K562 (cell line): Measurements from ENCODE around the gene MYO9A. TPM values are rescaled to one million over a fixed set of nuclear protein-coding genes. Genes with fewer than 3 reads are reported as not detected.

ENCODE experiments used
- ATAC-seq: fragments of 200-7000 bp; cut with Tn5 transposase; 3 replicates; pipeline ENCODE4 v1.9.1; 2020; ENCODE audit warnings: moderate library complexity
- BruUV-seq: library from RNA; stranded (reverse); fragments of 400-500 nt; replicated peaks from 2 replicates; lab custom pipeline; 2021; lab: Mats Ljungman, UMichigan
- CTCF ChIA-PET: fragments of 300-600 bp; formaldehyde crosslinking; extraction: SDS; loops from one replicate; lab custom pipeline; 2021; ENCODE audit warnings: low intra/inter-chr PET ratio; lab: Yijun Ruan, JAX
- POLR2A ChIA-PET: fragments of 300-600, 350-650 bp; sonication (Branson Sonifier 250); formaldehyde crosslinking; extraction: SDS; loops from one replicate; lab custom pipeline; 2021; ENCODE audit warnings: antibody characterized with exemption, inconsistent platforms; lab: Yijun Ruan, JAX
- DNase-seq, 4 experiments: peaks; one replicate each; pipeline versions ENCODE4 v3.0.0 to v3.0.0-alpha.2; 2011 to 2018; ENCODE audit warnings: low spot score in 3 of 4, mixed read lengths in 3 of 4; ENCODE audit errors: extremely low read depth in 1 of 4
- FAIRE-seq: peaks from 2 replicates; lab custom pipeline; 2011; peaks lifted over from hg19 to GRCh38; lab: Jason Lieb, UNC
- H2AFZ ChIP-seq: 2 replicates; pipeline ENCODE4 v1.6.0; 2011; ENCODE audit warnings: low read depth, low read length, control low read depth, inconsistent platforms
- H3K27ac ChIP-seq: fragments of 200-600 bp; 3 replicates; pipeline ENCODE4 v1.8.0; 2011; ENCODE audit warnings: low read depth, mild to moderate bottlenecking, control low read depth, inconsistent platforms, low read length, moderate library complexity, mixed read lengths; ENCODE audit errors: extremely low read depth
- H3K27me3 ChIP-seq, 2 experiments: fragments of 300-600 bp in 1 of 2; 2 replicates in 1 of 2; 3 replicates in 1 of 2; pipeline versions ENCODE4 v1.6.0 to v1.8.0; 2011; ENCODE audit warnings: inconsistent platforms in 2 of 2, low read length in 2 of 2, mild to moderate bottlenecking in 1 of 2, mixed read lengths in 1 of 2, moderate library complexity in 1 of 2; ENCODE audit not compliant: control insufficient read depth in 2 of 2, insufficient read depth in 2 of 2
- H3K36me3 ChIP-seq: fragments of 300-600 bp; 3 replicates; pipeline ENCODE4 v1.8.0; 2011; ENCODE audit warnings: mild to moderate bottlenecking, low read length, inconsistent platforms; ENCODE audit not compliant: control insufficient read depth, insufficient read depth
- H3K4me1 ChIP-seq, 2 experiments: fragments of 200-600 bp in 1 of 2; replicated peaks in 1 of 2; 2 replicates in 1 of 2; 3 replicates in 1 of 2; pipeline versions ENCODE4 v1.5.1 to v1.8.0; 2011; ENCODE audit warnings: inconsistent platforms in 2 of 2, low read length in 2 of 2, mild to moderate bottlenecking in 1 of 2, mixed read lengths in 1 of 2, moderate library complexity in 1 of 2; ENCODE audit not compliant: control insufficient read depth in 2 of 2, insufficient read depth in 2 of 2
- H3K4me2 ChIP-seq: 2 replicates; pipeline ENCODE4 v1.6.1; 2011; ENCODE audit warnings: low read length, control low read depth, inconsistent platforms, mixed read lengths; ENCODE audit not compliant: insufficient read depth
- H3K4me3 ChIP-seq: fragments of 200-600 bp; sonication (generic), shearing (Covaris generic); 2 replicates; pipeline ENCODE4 v1.5.1; 2016; ENCODE audit warnings: control low read depth, inconsistent platforms
- H3K79me2 ChIP-seq: fragments of 200-600 bp; 3 replicates; pipeline ENCODE4 v1.8.0; 2011; ENCODE audit warnings: low read length, inconsistent platforms; ENCODE audit not compliant: control insufficient read depth, insufficient read depth
- H3K9ac ChIP-seq, 2 experiments: 2 replicates each; pipeline versions ENCODE4 v1.6.0 to v1.6.1; 2011; ENCODE audit warnings: low read depth in 2 of 2, low read length in 2 of 2, control low read depth in 1 of 2, inconsistent platforms in 1 of 2, mild to moderate bottlenecking in 1 of 2, mixed read lengths in 1 of 2; ENCODE audit not compliant: insufficient read depth in 1 of 2
- H3K9me1 ChIP-seq: one replicate; pipeline ENCODE4 v1.6.0; 2011; ENCODE audit warnings: inconsistent platforms, mild to moderate bottlenecking, low read length, moderate library complexity; ENCODE audit not compliant: control insufficient read depth, insufficient read depth
- H3K9me3 ChIP-seq: replicated peaks from 2 replicates; pipeline ENCODE4 v1.5.1; 2011; ENCODE audit warnings: low read depth, low read length, inconsistent platforms; ENCODE audit not compliant: control insufficient read depth, insufficient read depth
- H4K20me1 ChIP-seq: replicated peaks from 2 replicates; pipeline ENCODE4 v1.6.1; 2011; ENCODE audit warnings: low read length, inconsistent platforms, mixed read lengths; ENCODE audit not compliant: control insufficient read depth, insufficient read depth
- BCLAF1 ChIP-seq, 2 experiments: fragments of 450-650 bp in 1 of 2; IDR thresholded peaks; 2 replicates each; pipeline ENCODE4 v1.6.1; 2011 to 2017; ENCODE audit warnings: low read depth in 2 of 2, antibody characterized with exemption in 1 of 2, borderline replicate concordance in 1 of 2, low read length in 1 of 2, mild to moderate bottlenecking in 1 of 2, mixed read lengths in 1 of 2; ENCODE audit not compliant: control insufficient read depth in 1 of 2
- CCAR2 ChIP-seq: fragments of 200-400 bp; formaldehyde crosslinking; IDR thresholded peaks from 2 replicates; pipeline ENCODE4 v1.6.1; 2017; ENCODE audit warnings: mild to moderate bottlenecking, low read depth, low read length
- CHCHD3 ChIP-seq: fragments of 250-450 bp; sonication (Bioruptor Pico); IDR thresholded peaks from 2 replicates; pipeline ENCODE4 v2.1.2; 2022; ENCODE audit warnings: mild to moderate bottlenecking
- ETS1 ChIP-seq: conservative IDR thresholded peaks from 2 replicates; pipeline ENCODE4 v1.6.1; 2011; ENCODE audit warnings: low read depth, mild to moderate bottlenecking, low read length; ENCODE audit not compliant: control insufficient read depth
- ETV1 ChIP-seq: fragments of 450-650 bp; conservative IDR thresholded peaks from 2 replicates; pipeline ENCODE4 v1.6.1; 2016; ENCODE audit warnings: missing genetic modification characterization, control low read depth, low read depth, missing compliant biosample characterization
- HDAC1 ChIP-seq, 2 experiments: fragments of 450-650 bp; IDR thresholded peaks; 2 replicates each; pipeline ENCODE4 v1.6.1; 2016 to 2017; ENCODE audit warnings: inconsistent platforms in 1 of 2, mild to moderate bottlenecking in 1 of 2, moderate library complexity in 1 of 2
- HES1 ChIP-seq: fragments of 450-650 bp; IDR thresholded peaks from 2 replicates; pipeline ENCODE4 v1.6.1; 2016; ENCODE audit warnings: low read depth, mild to moderate bottlenecking, moderate library complexity
- HIVEP1 ChIP-seq: fragments of 250-450 bp; sonication (Bioruptor Pico); IDR thresholded peaks from 2 replicates; pipeline ENCODE4 v1.4.0; 2020; ENCODE audit warnings: mild to moderate bottlenecking
- MAX ChIP-seq: sonication (generic); formaldehyde crosslinking; IDR thresholded peaks from 2 replicates; pipeline ENCODE4 v1.9.0; 2022; ENCODE audit warnings: mild to moderate bottlenecking, missing genetic modification reagents
- MLX ChIP-seq, 2 experiments: fragments of 450-650 bp in 1 of 2; sonication (generic) in 1 of 2; formaldehyde crosslinking; conservative IDR thresholded peaks; 2 replicates each; pipeline versions ENCODE4 v1.4.0 to v1.8.1; 2020 to 2022; ENCODE audit warnings: mild to moderate bottlenecking in 1 of 2, missing genetic modification reagents in 1 of 2
- NFIX ChIP-seq: fragments of 250-450 bp; sonication (Bioruptor Pico); IDR thresholded peaks from 2 replicates; pipeline ENCODE4 v1.4.0; 2020; ENCODE audit warnings: low read depth, mild to moderate bottlenecking, moderate library complexity
- RBM14 ChIP-seq: fragments of 200-400 bp; formaldehyde crosslinking; IDR thresholded peaks from 2 replicates; pipeline ENCODE4 v1.6.1; 2018; ENCODE audit warnings: low read depth, mild to moderate bottlenecking, low read length, moderate library complexity, borderline replicate concordance; ENCODE audit not compliant: insufficient read depth
- RFX1 ChIP-seq: fragments of 450-650 bp; IDR thresholded peaks from 2 replicates; pipeline ENCODE4 v1.6.1; 2016; ENCODE audit warnings: mild to moderate bottlenecking, moderate library complexity
- RUNX1 ChIP-seq: sonication (generic); IDR thresholded peaks from 2 replicates; pipeline ENCODE4 v1.6.1; 2016; ENCODE audit warnings: antibody characterized with exemption, low read depth
- SRSF1 ChIP-seq: fragments of 200-400 bp; formaldehyde crosslinking; IDR thresholded peaks from 2 replicates; pipeline ENCODE4 v1.6.1; 2017; ENCODE audit warnings: mild to moderate bottlenecking, low read depth, low read length, moderate library complexity
- ZNF146 ChIP-seq: IDR thresholded peaks from one replicate; pipeline ENCODE4 v1.6.1; 2018; ENCODE audit warnings: missing compliant biosample characterization; ENCODE audit not compliant: unreplicated experiment
- ZNF586 ChIP-seq: fragments of 450-650 bp; formaldehyde crosslinking; conservative IDR thresholded peaks from 2 replicates; pipeline ENCODE4 v1.4.0; 2020; ENCODE audit warnings: mild to moderate bottlenecking, moderate library complexity
- ZNF668 ChIP-seq: fragments of 250-450 bp; sonication (Bioruptor Pico); IDR thresholded peaks from 2 replicates; pipeline ENCODE4 v1.8.0; 2022; ENCODE audit warnings: mild to moderate bottlenecking, inconsistent platforms
- WGBS: fragments of 100-300 bp; shearing (Covaris generic); methylation state at CpG from one replicate; pipeline ENCODE4 v1.1.6; 2016; ENCODE audit warnings: low coverage, mixed read lengths; ENCODE audit not compliant: insufficient coverage; ENCODE audit errors: missing lambda C conversion rate; 5-methylcytosine and 5-hydroxymethylcytosine counted together
- in situ Hi-C: fragments of 300-500 bp; cut with MboI; formaldehyde crosslinking; loops from 4 replicates; pipeline ENCODE4 v1.15.0; 2018; ENCODE audit warnings: inconsistent platforms, mixed read lengths
- intact Hi-C: fragments of 100-400 bp; cut with micrococcal nuclease; formaldehyde crosslinking; loops from 2 replicates; pipeline ENCODE4 v1.14.2; 2022
- polyA plus RNA-seq, 8 experiments: library from polyadenylated mRNA; depleted of rRNA in 4 of 8; stranded (reverse) in 5 of 8; unstranded in 3 of 8; fragments of >200 nt; fragmentation: Nextera tagmentation in 2 of 8; fragmentation: Illumina TruSeq in 1 of 8; extraction: Ambion mirVana in 2 of 8; extraction: Trizol in 1 of 8; gene quantifications; 2 replicates each; pipeline versions ENCODE4 v1.2.1 to v1.2.3, GENCODE V29; 2011 to 2014; ENCODE audit warnings: inconsistent platforms in 1 of 8, missing spikeins in 1 of 8
- total RNA-seq, 7 experiments: library from RNA; depleted of rRNA in 6 of 7; stranded (reverse); fragments of >200 nt in 6 of 7; fragmentation: Illumina TruSeq in 2 of 7; extraction: Trizol in 2 of 7; gene quantifications; 2 replicates each; pipeline versions ENCODE4 v1.2.1 to v1.2.3, GENCODE V29; 2011 to 2021; ENCODE audit warnings: low replicate concordance in 1 of 7

The MYO9A gene
- total and polyA plus RNA-seq, 9 of the 15 experiments (the other 6 are each of a cell fraction or from before 2014, with no cell fraction given), result 1.9 to 15.4 (median 5.8) TPM

- Histone ChIP-seq H3K79me2 (no peaks in the 10 kb centered on the region), H3K27me3 (no peaks in the 10 kb centered on the region), H3K36me3 (no peaks in the 10 kb centered on the region), H3K4me1 (no peaks in the 10 kb centered on the region), H3K9me3 (no peaks in the 10 kb centered on the region), H3K9ac (no peak overlapping the region), H2AFZ (no peak overlapping the region), H3K9me1 (no peaks in the 10 kb centered on the region), H4K20me1 (no peaks in the 10 kb centered on the region), H3K4me3 (no peak overlapping the region), H3K4me2 (no peak overlapping the region), H3K27ac (no peak overlapping the region)
- ATAC-seq, result no peak
- FAIRE-seq, result no peak
- ChIA-PET CTCF (no interaction called here), POLR2A (no interaction called here)
- intact Hi-C loops, result no loop called here
- DNase-seq, result no peak
- WGBS, result 42% methylated on average over 3 of the region's 3 CpGs
- in situ Hi-C loops, result no loop called here
- BruUV-seq, result no TSS peak
- TF ChIP-seq ZNF586 (CRISPR knock-in tag) (no peak), RBM14 (no peak), RFX1 (no peak), ZNF668 (CRISPR knock-in tag) (no peak), BCLAF1 (IDR thresholded peaks at IDR 0.05; ENCODE audit: borderline replicate concordance in 1 of 2, control insufficient read depth in 1 of 2, low read depth in 2 of 2, low read length in 1 of 2) (no peak), ETV1 (no peak), SRSF1 (no peak), ETS1 (no peak), RUNX1 (no peak), MAX (no peak), HIVEP1 (CRISPR knock-in tag) (no peak), CCAR2 (no peak), HDAC1 (IDR thresholded peaks at IDR 0.05) (no peak), ZNF146 (CRISPR knock-in tag) (no peak), HES1 (no peak), CHCHD3 (CRISPR knock-in tag) (no peak), MLX (CRISPR knock-in tag; conservative IDR thresholded peaks at IDR 0.05) (no peak), NFIX (CRISPR knock-in tag) (no peak)
Observed at GRCh38 chr15:71914092-71914491, 203.9 kb downstream of the MYO9A start.
